GM19025 (cell line): Measurements from ENCODE around the gene TUBB8B.
"Not testable (repeated sequence)": the region's sequence is repeated elsewhere in the genome, so short reads cannot be mapped to it uniquely, and the experiment has no call there.

Experiments
- ATAC-seq: cut with Tn5 transposase; IDR thresholded peaks from one replicate; pipeline ENCODE4 v1.9.1; 2021; ENCODE audit warnings: mild to moderate bottlenecking, low read depth, moderate library complexity; ENCODE audit not compliant: unreplicated experiment

The TUBB8B gene

GRCh38 chr18:13177-13576, 36.2 kb downstream of the TUBB8B start:
- ATAC-seq: not testable (repeated sequence)

- not testable (repeated sequence) for ATAC-seq
These were observed 36.6 kb downstream of the TUBB8B start for GRCh38 chr18:12773-13172.

- ATAC-seq: not testable (repeated sequence)
These were observed 37.8 kb downstream of the TUBB8B start for GRCh38 chr18:11383-12274.

- not testable (repeated sequence) for ATAC-seq
These were observed 38.7 kb downstream of the TUBB8B start for GRCh38 chr18:10624-11184.

GRCh38 chr18:9937-10336, 39.5 kb downstream of the TUBB8B start:
- not testable (repeated sequence) for ATAC-seq
